Placental epithelial cell (primary cell): ENCODE data around the gene XCL2. TPM values are rescaled to one million over a fixed set of nuclear protein-coding genes. Genes with fewer than 3 reads are reported as not detected.

Experiments used
- total RNA-seq: library from RNA; depleted of rRNA; stranded (reverse); fragments of >200 nt; gene quantifications from 2 replicates; pipeline ENCODE4 v1.2.3, GENCODE V29; 2012

XCL2 gene, protein sequence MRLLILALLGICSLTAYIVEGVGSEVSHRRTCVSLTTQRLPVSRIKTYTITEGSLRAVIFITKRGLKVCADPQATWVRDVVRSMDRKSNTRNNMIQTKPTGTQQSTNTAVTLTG
- not detected in 2 replicates for total RNA-seq

DNA sequence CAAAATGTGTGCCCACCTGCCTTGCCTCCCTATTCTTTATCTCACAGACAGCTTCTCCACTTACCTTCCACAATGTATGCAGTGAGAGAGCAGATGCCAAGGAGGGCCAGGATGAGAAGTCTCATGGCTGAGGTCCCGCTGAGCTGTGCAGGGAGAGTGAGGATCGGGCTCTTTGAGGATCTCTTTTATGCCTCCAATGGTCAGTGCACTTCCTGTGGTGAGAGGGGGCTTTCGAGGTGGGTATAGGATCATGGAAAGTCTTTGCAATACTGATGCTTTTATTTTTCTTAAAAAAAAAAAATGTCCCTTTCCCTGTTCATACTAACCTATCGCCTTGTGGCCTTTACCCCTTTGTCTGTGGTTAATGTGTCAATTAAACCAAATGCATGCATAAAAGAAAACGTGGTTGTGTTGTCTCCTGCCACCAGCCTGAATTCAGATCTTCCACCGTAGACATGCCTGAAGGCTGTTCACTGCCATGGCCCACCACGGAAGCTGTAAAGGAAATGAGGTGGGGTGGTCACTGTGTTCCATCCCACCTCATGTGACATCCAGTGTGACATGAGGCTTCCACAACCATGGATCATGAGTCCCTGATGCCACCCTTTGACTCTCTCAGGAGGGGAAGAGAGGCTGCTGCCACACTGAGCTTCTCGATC lies at the start of gene XCL2:
TSS of gene XCL2 (minus strand) at position 158 of the 659 bp plus-strand sequence. CDS start at position 125, 33 bp downstream.

DNA sequence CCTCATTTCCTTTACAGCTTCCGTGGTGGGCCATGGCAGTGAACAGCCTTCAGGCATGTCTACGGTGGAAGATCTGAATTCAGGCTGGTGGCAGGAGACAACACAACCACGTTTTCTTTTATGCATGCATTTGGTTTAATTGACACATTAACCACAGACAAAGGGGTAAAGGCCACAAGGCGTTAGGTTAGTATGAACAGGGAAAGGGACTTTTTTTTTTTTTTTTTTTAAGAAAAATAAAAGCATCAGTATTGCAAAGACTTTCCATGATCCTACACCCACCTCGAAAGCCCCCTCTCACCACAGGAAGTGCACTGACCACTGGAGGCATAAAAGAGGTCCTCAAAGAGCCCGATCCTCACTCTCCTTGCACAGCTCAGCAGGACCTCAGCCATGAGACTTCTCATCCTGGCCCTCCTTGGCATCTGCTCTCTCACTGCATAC lies 32.5 kb upstream of the XCL2 start, which contains the start of gene XCL1:
TSS of gene XCL1 (plus strand) at position 361 of the 444 bp plus-strand sequence. CDS start at position 394, 33 bp downstream.

Other genes with a start within 250 kb of the XCL2 start
- not detected in 2 replicates for gene XCL1, start 32.6 kb upstream of the XCL2 start, total RNA-seq
- not detected in 2 replicates for gene DPT, start 185.2 kb upstream of the XCL2 start, total RNA-seq